OCI-LY3 (cell line): ENCODE results near the gene SPIN2A.
"Not testable (repeated sequence)": the region's sequence is repeated elsewhere in the genome, so short reads cannot be mapped to it uniquely, and the experiment has no call there.

Source experiments
- H2AFZ ChIP-seq: fragments of 200-600, 300-600 bp; shearing (Covaris generic); 2 replicates; pipeline ENCODE4 v1.6.0; 2014; ENCODE audit warnings: antibody characterized with exemption, low read depth, low read length
- H3K27ac ChIP-seq: fragments of 200-600, 300-600 bp; sonication (generic); 2 replicates; pipeline ENCODE4 v1.5.1; 2014; ENCODE audit warnings: mild to moderate bottlenecking, low read length, moderate library complexity, mixed read lengths
- H3K27me3 ChIP-seq: fragments of 200-600, 300-600 bp; sonication (generic); 2 replicates; pipeline ENCODE4 v1.6.1; 2014; ENCODE audit warnings: low read depth, low read length, mixed read lengths
- H3K36me3 ChIP-seq: fragments of 200-600, 300-600 bp; sonication (generic); replicated peaks from 2 replicates; pipeline ENCODE3; 2014; ENCODE audit warnings: low read depth, low read length, mixed read lengths
- H3K4me1 ChIP-seq: fragments of 300-600, 200-600 bp; sonication (generic); 2 replicates; pipeline ENCODE4 v1.6.1; 2014; ENCODE audit warnings: low read length, mixed read lengths
- H3K4me2 ChIP-seq: fragments of 200-600, 300-600 bp; sonication (generic); 2 replicates; pipeline ENCODE4 v1.6.1; 2014; ENCODE audit warnings: low read length, mixed read lengths
- H3K4me3 ChIP-seq: fragments of 300-600, 200-600 bp; sonication (generic); 2 replicates; pipeline ENCODE4 v1.5.1; 2014; ENCODE audit warnings: antibody characterized with exemption, mild to moderate bottlenecking, low read length, moderate library complexity
- H3K79me2 ChIP-seq: fragments of 300-600, 200-600 bp; shearing (Covaris generic); 2 replicates; pipeline ENCODE4 v1.6.1; 2014; ENCODE audit warnings: mild to moderate bottlenecking, low read length, mixed read lengths
- H3K9ac ChIP-seq: fragments of 300-600, 200-600 bp; shearing (Covaris generic); 2 replicates; pipeline ENCODE4 v1.6.0; 2014; ENCODE audit warnings: mild to moderate bottlenecking, low read length, moderate library complexity
- H3K9me3 ChIP-seq: fragments of 200-600, 300-600 bp; shearing (Covaris generic); 2 replicates; pipeline ENCODE4 v1.6.1; 2014; ENCODE audit warnings: low read length, mixed read lengths; ENCODE audit not compliant: insufficient read depth
- H4K20me1 ChIP-seq: fragments of 200-600, 300-600 bp; sonication (generic); 2 replicates; pipeline ENCODE4 v1.6.1; 2016; ENCODE audit warnings: low read length, mixed read lengths; ENCODE audit not compliant: insufficient read depth
- EZH2phosphoT487 ChIP-seq: fragments of 200-600 bp; shearing (Covaris generic); IDR thresholded peaks from 2 replicates; pipeline ENCODE4 v1.6.1; 2018; ENCODE audit warnings: antibody characterized with exemption, mixed run types, low read depth
- TF ChIP-seq, protein P1 (sequence below): fragments of 200-600, 300-600 bp; sonication (generic); IDR thresholded peaks from 2 replicates; pipeline ENCODE4 v1.5.1; 2014; ENCODE audit warnings: antibody characterized with exemption, low read length, low read depth

The SPIN2A gene

DNA sequence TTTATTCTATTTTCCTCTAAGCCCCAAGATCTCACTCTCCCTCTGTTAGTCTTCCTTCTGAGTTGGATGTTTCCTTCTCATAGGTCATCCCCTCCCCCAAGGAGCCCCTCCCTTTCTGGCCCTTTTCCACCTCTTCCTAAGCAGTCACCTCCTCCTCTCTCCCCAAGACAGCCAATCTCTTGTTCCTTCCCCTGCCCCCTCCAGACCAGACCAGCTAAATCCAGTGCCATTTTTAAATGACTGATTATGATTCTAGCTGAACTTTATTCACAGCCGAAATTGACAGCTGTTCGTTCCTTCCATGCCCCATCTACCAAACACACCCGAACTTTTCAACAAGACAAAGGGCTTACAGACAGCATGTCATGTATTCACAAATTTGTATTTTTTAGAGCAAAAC, 1.9 kb downstream of the SPIN2A start:
- Histone ChIP-seq H3K27me3 (no peaks in the 10 kb centered on the region), H3K79me2 (no peaks in the 10 kb centered on the region), H3K36me3 (no peaks in the 10 kb centered on the region), H3K4me2 (no peak overlapping the region), H3K4me1 (no peaks in the 10 kb centered on the region), H4K20me1 (no peaks in the 10 kb centered on the region), H2AFZ (no peak overlapping the region), H3K4me3 (no peak overlapping the region), H3K9me3 (no peaks in the 10 kb centered on the region), H3K27ac (no peak overlapping the region), H3K9ac (no peak overlapping the region)
- no peak for TF ChIP-seq EZH2phosphoT487
- TF ChIP-seq, protein P1, sequence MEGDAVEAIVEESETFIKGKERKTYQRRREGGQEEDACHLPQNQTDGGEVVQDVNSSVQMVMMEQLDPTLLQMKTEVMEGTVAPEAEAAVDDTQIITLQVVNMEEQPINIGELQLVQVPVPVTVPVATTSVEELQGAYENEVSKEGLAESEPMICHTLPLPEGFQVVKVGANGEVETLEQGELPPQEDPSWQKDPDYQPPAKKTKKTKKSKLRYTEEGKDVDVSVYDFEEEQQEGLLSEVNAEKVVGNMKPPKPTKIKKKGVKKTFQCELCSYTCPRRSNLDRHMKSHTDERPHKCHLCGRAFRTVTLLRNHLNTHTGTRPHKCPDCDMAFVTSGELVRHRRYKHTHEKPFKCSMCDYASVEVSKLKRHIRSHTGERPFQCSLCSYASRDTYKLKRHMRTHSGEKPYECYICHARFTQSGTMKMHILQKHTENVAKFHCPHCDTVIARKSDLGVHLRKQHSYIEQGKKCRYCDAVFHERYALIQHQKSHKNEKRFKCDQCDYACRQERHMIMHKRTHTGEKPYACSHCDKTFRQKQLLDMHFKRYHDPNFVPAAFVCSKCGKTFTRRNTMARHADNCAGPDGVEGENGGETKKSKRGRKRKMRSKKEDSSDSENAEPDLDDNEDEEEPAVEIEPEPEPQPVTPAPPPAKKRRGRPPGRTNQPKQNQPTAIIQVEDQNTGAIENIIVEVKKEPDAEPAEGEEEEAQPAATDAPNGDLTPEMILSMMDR: no peak

DNA sequence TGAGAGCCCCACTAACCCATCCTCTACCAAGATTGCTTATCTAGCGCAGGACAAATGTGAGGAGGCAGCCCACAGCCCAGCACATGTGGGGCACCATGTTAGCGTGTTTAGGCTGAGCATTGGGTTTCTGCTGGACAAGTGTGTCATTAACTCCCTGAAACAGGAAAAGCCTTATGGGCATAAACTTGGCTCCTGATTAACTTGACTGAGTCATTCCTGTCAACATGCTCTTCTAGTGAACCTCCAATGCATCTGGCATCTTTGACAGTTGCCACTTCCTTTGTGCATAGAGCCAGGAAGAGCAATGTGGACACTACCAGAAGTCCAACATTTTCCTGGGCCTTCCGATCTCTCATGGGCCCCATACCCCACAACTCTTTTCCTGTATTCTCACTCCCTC, 2.5 kb downstream of the SPIN2A start:
- Histone ChIP-seq H3K79me2 (no peaks in the 10 kb centered on the region), H4K20me1 (no peaks in the 10 kb centered on the region), H3K4me1 (no peaks in the 10 kb centered on the region), H3K4me3 (no peak overlapping the region), H2AFZ (no peak overlapping the region), H3K9ac (no peak overlapping the region), H3K4me2 (no peak overlapping the region), H3K27ac (no peak overlapping the region), H3K36me3 (no peaks in the 10 kb centered on the region), H3K9me3 (no peaks in the 10 kb centered on the region), H3K27me3 (no peaks in the 10 kb centered on the region)
- no peak for TF ChIP-seq EZH2phosphoT487
- TF ChIP-seq, protein P1: no peak

DNA sequence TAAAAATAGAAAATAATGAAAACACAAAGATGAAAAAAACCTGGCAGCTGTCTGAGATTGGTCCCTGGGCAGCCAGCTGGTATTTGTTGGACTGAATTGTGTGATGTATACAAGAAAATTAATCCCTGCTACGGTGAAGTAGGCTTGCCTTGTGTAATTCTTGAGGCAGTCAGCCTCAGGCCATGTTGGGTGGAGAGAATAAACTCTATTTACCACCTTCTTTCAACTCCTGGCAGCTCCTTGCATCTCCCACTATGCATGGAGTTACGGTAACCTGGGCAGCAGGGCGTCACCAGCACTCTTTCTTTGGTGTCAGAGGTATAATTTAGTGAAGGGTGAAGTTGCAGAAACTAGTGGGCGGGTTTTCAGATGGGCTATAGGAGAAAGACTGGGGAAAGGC, 3.5 kb downstream of the SPIN2A start:
- no peak for TF ChIP-seq EZH2phosphoT487
- TF ChIP-seq, protein P1: no peak
- Histone ChIP-seq H3K79me2 (no peaks in the 10 kb centered on the region), H3K4me2 (no peak overlapping the region), H3K4me3 (no peak overlapping the region), H2AFZ (no peak overlapping the region), H3K9ac (no peak overlapping the region), H3K4me1 (no peaks in the 10 kb centered on the region), H3K27me3 (no peaks in the 10 kb centered on the region), H3K9me3 (no peaks in the 10 kb centered on the region), H4K20me1 (no peaks in the 10 kb centered on the region), H3K36me3 (no peaks in the 10 kb centered on the region), H3K27ac (no peak overlapping the region)

DNA sequence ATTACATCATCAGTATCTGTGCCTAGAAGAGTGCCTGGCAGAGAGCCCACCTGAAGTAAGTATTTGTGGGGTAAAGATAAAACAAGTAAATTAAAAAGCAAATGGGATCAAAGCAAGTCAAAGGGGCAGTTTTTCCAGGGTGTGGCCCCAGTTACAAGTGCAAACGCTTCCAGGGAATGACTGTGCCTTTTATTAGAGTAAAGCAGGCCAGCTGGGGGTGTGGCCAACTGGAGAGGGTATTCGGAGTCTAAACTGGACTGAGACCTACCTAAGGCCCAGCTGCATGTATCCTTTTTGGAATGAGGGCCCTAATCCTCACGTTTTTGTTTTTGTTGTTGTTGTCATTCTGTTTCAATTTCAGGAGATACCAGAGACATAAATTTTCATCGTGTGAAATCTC, 3.9 kb downstream of the SPIN2A start:
- H3K79me2 ChIP-seq, H3K4me3 ChIP-seq, H3K4me1 ChIP-seq: not testable (repeated sequence)

DNA sequence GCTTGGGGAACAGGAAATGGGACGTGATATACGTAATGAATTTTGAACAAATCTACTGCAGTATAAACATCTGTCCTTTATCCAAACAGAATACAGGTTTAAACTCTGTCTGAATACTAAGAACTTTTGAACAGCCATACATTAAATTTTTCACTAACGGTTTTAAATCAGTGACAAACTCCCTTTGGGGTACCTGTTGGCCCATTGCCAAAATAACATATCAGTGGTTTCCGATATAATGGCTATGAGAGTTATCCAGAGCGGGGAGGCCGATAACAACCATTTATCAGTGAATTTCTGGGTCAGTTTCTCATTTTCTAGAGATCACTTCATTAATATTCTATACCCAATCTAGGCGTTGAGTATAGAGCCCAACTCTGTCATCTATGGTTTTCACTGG, 5.2 kb downstream of the SPIN2A start:
- no peaks in the 10 kb centered on the region for H4K20me1 ChIP-seq
- no peaks in the 10 kb centered on the region for H3K4me1 ChIP-seq
- no peaks in the 10 kb centered on the region for H3K79me2 ChIP-seq
- H3K36me3 ChIP-seq: no peaks in the 10 kb centered on the region
- no peak for TF ChIP-seq EZH2phosphoT487
- TF ChIP-seq, protein P1: no peak
- H3K27ac ChIP-seq: no peak overlapping the region
- H3K27me3 ChIP-seq: no peaks in the 10 kb centered on the region
- no peak overlapping the region for H3K4me2 ChIP-seq
- H3K9me3 ChIP-seq: no peaks in the 10 kb centered on the region
- H3K4me3 ChIP-seq: no peak overlapping the region
- H2AFZ ChIP-seq: no peak overlapping the region
- no peak overlapping the region for H3K9ac ChIP-seq

More for the DNA sequence above, 3.9 kb downstream of the SPIN2A start:
- not testable (repeated sequence) for H3K9ac ChIP-seq, H3K9me3 ChIP-seq, H3K27me3 ChIP-seq, H3K4me2 ChIP-seq, H3K36me3 ChIP-seq, H4K20me1 ChIP-seq, H3K27ac ChIP-seq, H2AFZ ChIP-seq
